SU-DHL-6 (cell line): ENCODE data around the gene SNX25.

Experiments
- H2AFZ ChIP-seq: fragments of 200-600 bp; sonication (generic); 2 replicates; pipeline ENCODE4 v1.6.1; 2014; ENCODE audit warnings: low read depth, mild to moderate bottlenecking, moderate library complexity, mixed read lengths, antibody characterized with exemption, low read length; ENCODE audit not compliant: severe bottlenecking
- H3F3A ChIP-seq: fragments of 200-600 bp; shearing (Covaris generic); 2 replicates; pipeline ENCODE4 v1.6.0; 2016; ENCODE audit warnings: antibody characterized with exemption, mild to moderate bottlenecking; ENCODE audit not compliant: insufficient read depth
- H3K27ac ChIP-seq: fragments of 200-600 bp; sonication (generic); 2 replicates; pipeline ENCODE4 v1.5.1; 2016; ENCODE audit warnings: low read depth, mild to moderate bottlenecking, low read length, moderate library complexity, mixed read lengths
- H3K27me3 ChIP-seq: fragments of 200-600 bp; sonication (generic), shearing (Covaris generic); 2 replicates; pipeline ENCODE4 v1.6.0; 2014; ENCODE audit warnings: mild to moderate bottlenecking, low read length
- H3K36me3 ChIP-seq: fragments of 200-600 bp; sonication (generic); 2 replicates; pipeline ENCODE4 v1.6.1; 2014; ENCODE audit warnings: mild to moderate bottlenecking, low read length, mixed read lengths
- H3K4me2 ChIP-seq: fragments of 300-600, 200-600 bp; shearing (Covaris generic), sonication (generic); 2 replicates; pipeline ENCODE4 v1.6.0; 2014; ENCODE audit warnings: low read length, low read depth, mild to moderate bottlenecking; ENCODE audit not compliant: poor library complexity, severe bottlenecking
- H3K4me3 ChIP-seq: fragments of 200-600 bp; sonication (generic); 2 replicates; pipeline ENCODE4 v1.5.1; 2014; ENCODE audit warnings: antibody characterized with exemption, low read length, mild to moderate bottlenecking, mixed read lengths; ENCODE audit not compliant: insufficient read depth, poor library complexity, severe bottlenecking
- H3K79me2 ChIP-seq: fragments of 200-600 bp; sonication (generic); 2 replicates; pipeline ENCODE4 v1.6.1; 2014; ENCODE audit warnings: mild to moderate bottlenecking, low read length, moderate library complexity; ENCODE audit not compliant: insufficient read depth
- H3K9ac ChIP-seq: fragments of 200-600 bp; sonication (generic); 2 replicates; pipeline ENCODE4 v1.7.0; 2014; ENCODE audit warnings: mild to moderate bottlenecking, low read length
- H3K9me2 ChIP-seq: fragments of 200-600 bp; sonication (generic); replicated peaks from 2 replicates; pipeline ENCODE4 v1.6.1; 2014; ENCODE audit warnings: low read length; ENCODE audit not compliant: insufficient read depth
- H3K9me3 ChIP-seq: fragments of 200-600 bp; sonication (generic); 2 replicates; pipeline ENCODE4 v1.6.1; 2014; ENCODE audit warnings: low read length, mixed read lengths; ENCODE audit not compliant: insufficient read depth
- H4K20me1 ChIP-seq: fragments of 200-600 bp; sonication (generic); 2 replicates; pipeline ENCODE4 v1.6.1; 2014; ENCODE audit warnings: low read depth, mild to moderate bottlenecking, antibody characterized with exemption, low read length, moderate library complexity, mixed read lengths
- CTCF ChIP-seq: fragments of 200-600 bp; sonication (generic); IDR thresholded peaks from one replicate; pipeline ENCODE4 v1.5.1; 2017; ENCODE audit warnings: antibody characterized with exemption, mild to moderate bottlenecking, low read length, moderate library complexity; ENCODE audit not compliant: insufficient read depth, poor library complexity, severe bottlenecking
- EZH2phosphoT487 ChIP-seq: fragments of 200-600 bp; sonication (generic), shearing (Covaris generic); conservative IDR thresholded peaks from 2 replicates; pipeline ENCODE4 v1.6.1; 2018; ENCODE audit warnings: mild to moderate bottlenecking, antibody characterized with exemption, low read length, moderate library complexity, mixed read lengths

SNX25 gene

DNA sequence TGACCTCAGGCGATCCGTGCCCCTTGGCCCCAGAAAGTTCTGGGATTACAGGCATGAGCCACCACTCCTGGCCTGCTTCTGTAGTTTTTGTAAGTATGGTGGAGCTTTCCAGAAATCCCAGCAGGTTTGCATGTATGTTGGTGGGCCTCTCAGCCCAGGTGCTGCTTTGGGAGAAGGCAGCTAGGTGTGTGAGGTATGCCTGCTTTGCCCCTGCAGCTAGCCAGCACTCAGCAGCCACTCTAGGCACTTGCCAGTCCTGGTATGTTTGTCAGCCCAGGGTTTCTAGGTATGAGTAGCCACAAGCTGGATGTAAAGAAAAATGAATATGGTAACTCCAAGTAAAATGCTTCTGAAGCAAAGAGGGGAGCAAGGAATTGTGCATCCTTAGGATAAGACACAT, 8.9 kb downstream of the SNX25 start:
- H3K9me3 ChIP-seq, result no peaks in the 10 kb centered on the region

GRCh38 chr4:185219551-185220344, 10.3 kb downstream of the SNX25 start:
- Histone ChIP-seq H4K20me1 (no peaks in the 10 kb centered on the region), H3F3A (0 out of 2 replicates have a peak, but pooled peaks cover 3% of the 10 kb centered on the region), H3K9me3 (no peaks in the 10 kb centered on the region), H3K27me3 (no peaks in the 10 kb centered on the region), H3K36me3 (no peaks in the 10 kb centered on the region), H3K27ac (peak overlapping the region; percentile 62), H3K9ac (peak overlapping the region; percentile 23), H2AFZ (peak overlapping the region; percentile 28), H3K4me3 (peak overlapping the region; percentile 29), H3K9me2 (no peaks in the 10 kb centered on the region), H3K79me2 (peaks cover 85% of the 10 kb centered on the region), H3K4me2 (peak overlapping the region; percentile 97)
- TF ChIP-seq CTCF, result no peak
- no peak for TF ChIP-seq EZH2phosphoT487

More for the DNA sequence above, 8.9 kb downstream of the SNX25 start:
- H3K9ac ChIP-seq, result no peak overlapping the region
- no peaks in the 10 kb centered on the region for H3K36me3 ChIP-seq
- H3K4me3 ChIP-seq, result no peak overlapping the region
- H4K20me1 ChIP-seq, result no peaks in the 10 kb centered on the region
- H3K27ac ChIP-seq, result peak overlapping the region; percentile 35; the same call in 1 of the 2 replicates
- H3K4me2 ChIP-seq, result no peak overlapping the region
- H3K79me2 ChIP-seq, result peaks cover 91% of the 10 kb centered on the region
- H3K27me3 ChIP-seq, result no peaks in the 10 kb centered on the region
- TF ChIP-seq CTCF (no peak), EZH2phosphoT487 (no peak)
- no peaks in the 10 kb centered on the region for H3K9me2 ChIP-seq
- H2AFZ ChIP-seq, result no peak overlapping the region
- H3F3A ChIP-seq, result peaks cover 12% of the 10 kb centered on the region

DNA sequence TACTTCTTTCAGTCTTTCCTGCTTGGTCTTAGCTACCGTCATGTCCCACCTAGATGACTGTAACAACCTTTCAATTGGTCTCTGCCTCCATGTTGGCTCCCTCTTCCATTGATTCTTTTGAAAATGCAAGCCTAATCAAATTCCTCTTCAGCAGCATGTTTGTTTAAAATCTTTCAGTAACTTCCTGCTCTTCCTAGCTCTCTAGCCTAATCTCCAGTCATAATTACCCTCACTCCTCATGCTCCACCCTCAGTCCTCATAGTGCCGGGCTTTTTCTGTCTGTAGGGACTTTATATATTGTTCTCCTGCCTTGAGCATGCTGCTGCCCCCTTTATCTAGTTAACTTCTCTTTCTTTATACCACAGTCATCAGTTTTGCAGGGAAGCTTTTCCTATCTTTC, 12.1 kb downstream of the SNX25 start:
- H4K20me1 ChIP-seq, result no peaks in the 10 kb centered on the region
- no peaks in the 10 kb centered on the region for H3K9me3 ChIP-seq
- H3K4me2 ChIP-seq, result no peak overlapping the region
- H3K9me2 ChIP-seq, result no peaks in the 10 kb centered on the region
- 0 out of 2 replicates have a peak, but pooled peaks cover 3% of the 10 kb centered on the region for H3F3A ChIP-seq
- H3K79me2 ChIP-seq, result peaks cover 85% of the 10 kb centered on the region
- no peak overlapping the region for H3K4me3 ChIP-seq
- H2AFZ ChIP-seq, result no peak overlapping the region
- H3K27me3 ChIP-seq, result no peaks in the 10 kb centered on the region
- H3K27ac ChIP-seq, result no peak overlapping the region
- H3K36me3 ChIP-seq, result no peaks in the 10 kb centered on the region
- TF ChIP-seq CTCF, result no peak
- no peak for TF ChIP-seq EZH2phosphoT487
- no peak overlapping the region for H3K9ac ChIP-seq
